Measurements from ENCODE around the gene PMPCA.

Gene PMPCA

DNA sequence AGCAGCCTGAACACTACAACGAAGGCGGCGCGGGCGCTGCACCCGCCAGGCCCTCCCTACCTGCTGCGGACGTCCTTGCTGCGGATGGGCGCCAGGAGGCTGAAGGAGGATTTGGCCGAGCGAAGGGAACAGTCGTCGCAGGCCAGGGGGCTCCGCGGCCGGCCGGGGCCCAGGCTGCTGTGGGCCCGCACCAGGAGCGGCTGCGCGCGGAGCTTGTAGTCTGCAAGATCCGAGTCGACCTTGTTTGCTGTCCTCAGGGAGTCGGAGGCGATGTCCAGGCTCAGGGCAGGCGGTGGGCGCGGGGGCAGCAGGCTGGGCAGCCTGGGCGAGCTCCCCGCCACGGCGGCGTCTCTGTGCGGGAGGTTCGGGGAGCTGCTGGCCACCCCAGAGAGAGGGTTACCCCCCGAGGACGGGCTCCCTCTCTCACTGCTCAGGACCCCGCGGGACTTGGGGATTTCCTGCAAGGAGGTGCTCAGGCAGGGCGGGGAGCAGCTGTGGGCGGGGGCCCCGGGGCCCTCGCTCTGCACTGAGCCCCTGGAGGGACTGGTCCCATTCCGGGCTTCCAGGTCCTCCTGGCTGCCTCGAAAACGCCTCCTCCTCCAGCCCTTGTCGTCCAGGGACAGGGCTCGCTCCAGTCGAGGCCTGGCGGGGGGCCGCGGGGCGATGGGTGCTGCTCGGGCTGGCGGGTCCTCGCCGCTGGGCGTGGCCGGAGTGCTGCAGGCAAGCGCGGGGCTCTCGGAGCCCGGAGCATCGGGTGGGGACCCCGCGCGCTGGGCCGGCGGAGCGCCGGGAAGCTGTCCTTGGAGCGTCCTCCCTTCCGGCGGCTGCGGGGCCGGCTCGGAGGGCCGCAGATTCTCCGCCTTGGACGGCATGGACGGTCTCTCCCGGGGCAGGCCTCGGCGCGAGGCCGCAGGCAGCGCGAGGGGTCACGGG, 28.4 kb downstream of the PMPCA start:
- DNase-seq, result peak; percentile 87

DNA sequence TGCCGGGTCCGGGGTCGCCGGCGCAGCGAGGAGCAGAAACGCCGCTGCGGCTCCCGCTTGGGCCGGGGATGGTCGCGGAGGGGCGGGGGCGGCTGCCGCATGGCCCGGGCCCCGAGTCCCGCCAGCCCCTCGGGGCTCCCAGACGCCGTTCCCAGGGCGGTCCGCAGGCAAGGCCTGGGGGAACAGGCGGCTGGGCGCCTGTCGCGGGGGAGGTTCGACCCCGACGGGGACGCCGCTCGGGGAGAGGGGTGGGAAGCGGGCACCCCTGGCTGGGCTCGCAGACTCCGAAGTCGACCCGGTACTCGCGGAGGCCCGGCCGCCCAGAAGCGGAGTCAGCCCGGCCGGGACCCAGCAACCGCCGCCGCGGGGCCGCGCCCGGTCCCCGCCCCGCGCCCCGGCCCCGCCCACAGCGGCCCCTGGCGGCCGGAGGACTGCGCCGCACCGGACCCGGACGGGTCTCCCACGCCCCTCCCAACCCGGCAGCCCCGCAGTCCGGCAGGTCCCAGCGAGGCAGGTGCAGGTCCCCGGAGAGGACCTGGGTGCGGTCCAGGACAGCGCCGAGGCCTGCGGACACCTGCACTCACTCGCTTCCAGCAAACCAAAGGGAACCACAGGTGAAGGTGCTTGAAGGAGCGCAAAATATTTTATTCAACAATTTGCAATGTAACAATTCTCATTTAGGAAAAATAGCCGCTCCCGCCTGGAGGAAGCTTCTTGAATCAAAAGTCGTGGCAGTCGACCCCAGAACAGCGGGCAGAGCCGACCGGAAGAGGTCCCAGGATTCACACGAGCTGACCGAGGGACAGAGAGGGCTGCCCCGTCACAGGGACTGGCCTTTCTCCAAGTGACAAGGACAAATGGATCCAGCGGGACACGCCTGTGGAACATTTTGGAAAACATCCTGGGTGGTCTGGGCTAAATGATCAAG, 29.3 kb downstream of the PMPCA start, which contains the start of gene INPP5E:
Gene INPP5E, minus strand, starts transcription at position 365 of the 928 bp plus-strand sequence. CDS start 426 bp downstream, outside the sequence.
- DNase-seq, result peak; percentile 94

DNA sequence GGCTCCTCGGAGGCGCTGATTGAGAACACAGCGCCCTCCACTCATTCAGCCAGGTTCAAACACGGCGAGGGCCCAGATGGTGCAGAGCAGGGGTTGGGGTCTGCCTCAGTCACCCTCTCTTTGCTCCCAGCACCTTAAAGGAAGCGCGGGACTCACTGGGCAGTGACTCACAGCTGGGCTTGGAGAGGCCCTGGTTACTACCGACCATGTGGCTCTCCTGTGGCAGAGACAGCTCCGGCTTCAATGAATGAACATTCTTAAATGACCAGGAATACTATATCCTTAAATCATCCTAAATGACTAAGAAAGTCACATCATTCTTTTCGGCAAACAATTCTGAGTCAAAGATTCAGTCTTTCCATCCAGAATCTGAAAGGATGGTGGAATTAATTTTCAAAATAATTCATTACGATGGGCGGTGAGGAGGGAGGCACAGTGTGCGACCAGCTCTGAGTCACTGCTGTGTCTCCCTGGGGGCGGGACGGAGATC, 30.8 kb downstream of the PMPCA start:
- DNase-seq, result no peak

DNA sequence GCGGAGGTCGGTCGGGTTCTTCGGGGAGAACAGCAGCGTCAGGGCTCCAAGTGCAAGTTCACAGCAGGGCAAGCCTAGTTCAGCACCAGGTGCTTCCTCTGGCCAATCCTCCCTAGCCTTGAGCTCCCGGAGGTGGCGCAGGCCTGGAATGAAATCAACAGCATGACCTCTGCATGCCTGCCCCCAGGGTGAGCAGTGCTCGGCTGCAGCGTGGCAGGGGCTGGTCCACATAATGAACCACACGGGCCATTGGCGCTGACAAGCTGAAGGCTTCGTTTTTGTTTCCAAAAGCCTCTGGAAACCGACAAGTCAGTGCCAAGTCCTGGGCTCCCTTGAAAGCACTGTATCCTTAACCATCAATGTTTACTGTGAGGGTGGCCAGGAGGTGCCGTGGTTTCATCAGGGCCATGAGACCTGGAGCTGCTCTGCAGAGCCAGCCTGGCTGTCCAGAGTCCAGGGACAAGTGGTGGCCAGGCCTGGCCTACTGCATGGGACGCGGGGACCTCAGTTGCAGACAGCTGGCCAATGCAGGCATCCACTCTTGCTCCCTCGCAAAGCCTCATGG, 31.3 kb downstream of the PMPCA start:
- DNase-seq, result no peak

DNA sequence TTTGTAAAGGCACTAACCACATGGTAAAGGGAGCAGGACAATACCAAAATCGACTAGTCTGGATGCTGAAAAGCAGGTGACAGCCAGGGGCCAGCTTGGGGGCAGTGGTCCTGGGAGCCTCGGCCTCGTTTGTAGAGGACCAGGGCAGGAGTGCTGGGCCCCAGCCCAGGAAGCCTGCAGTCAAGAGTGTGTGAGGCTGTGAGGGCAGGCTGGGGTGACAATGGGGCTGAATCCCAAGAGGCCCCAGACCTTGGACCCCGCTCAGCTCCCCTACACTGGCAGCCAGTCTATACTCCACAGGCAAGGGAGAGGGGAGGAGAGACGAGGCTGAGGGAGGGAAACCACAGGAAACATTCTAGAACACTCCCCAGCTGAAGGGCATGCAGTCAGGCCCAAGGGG, 31.8 kb downstream of the PMPCA start:
- DNase-seq, result no peak

DNA sequence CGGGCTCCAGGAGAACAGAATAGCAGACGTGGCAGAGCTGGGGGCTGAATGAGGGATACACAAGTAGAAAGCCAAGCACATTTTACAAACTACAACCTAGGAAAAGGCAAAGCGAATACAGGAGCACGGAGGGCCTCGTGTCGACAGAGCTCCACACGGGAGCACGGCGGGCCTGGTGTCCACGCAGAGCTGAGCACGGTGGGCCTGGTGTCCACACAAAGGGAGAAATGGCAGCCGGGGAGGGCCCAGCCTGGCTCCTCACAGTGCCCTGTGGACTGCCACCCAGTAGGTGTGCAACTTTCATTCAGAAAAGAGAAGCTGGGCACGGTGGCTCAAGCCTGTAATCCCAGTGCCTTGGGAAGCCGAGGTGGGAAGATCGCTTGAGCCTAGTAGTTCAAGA, 32.6 kb downstream of the PMPCA start:
- DNase-seq, result no peak

DNA sequence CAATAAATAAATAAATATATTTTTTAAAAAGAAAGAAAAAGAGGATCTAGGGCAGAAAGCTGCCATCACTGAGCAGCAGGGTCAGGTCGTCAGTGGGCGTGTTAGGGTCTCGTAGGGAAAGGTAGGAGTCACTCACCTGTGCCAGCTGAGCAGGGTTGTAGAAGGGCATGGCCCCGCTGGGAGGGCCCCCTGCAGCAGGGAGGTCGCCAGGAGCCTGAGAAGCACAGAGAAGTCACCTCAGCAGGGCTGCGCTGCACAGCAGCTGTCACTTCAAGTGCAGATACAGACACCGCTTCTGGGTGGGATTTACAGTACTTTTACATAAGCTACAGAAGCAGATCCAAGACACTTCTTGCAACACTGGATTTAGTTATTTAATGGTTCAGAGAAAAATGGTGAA, 33.2 kb downstream of the PMPCA start:
- DNase-seq, result no peak

DNA sequence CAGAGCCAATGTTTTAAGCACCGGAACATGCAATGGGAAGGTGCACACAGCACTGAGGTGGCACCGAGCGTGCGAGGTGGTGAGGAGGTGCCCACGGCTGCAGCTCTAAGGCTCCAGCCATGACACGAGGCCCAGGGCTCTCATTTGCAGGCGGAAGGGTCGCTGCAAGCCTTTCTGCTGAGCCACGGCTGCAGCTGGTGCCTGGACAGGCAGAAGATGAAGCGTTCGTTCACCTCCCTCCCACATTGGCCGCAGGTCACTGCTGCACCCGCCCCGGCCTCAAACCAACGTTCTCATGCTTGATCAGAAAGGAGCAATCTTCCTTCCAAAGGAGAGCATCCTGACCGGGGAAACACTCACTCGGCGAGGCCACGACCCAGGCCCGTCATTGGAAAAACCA, 33.6 kb downstream of the PMPCA start:
- DNase-seq, result no peak

DNA sequence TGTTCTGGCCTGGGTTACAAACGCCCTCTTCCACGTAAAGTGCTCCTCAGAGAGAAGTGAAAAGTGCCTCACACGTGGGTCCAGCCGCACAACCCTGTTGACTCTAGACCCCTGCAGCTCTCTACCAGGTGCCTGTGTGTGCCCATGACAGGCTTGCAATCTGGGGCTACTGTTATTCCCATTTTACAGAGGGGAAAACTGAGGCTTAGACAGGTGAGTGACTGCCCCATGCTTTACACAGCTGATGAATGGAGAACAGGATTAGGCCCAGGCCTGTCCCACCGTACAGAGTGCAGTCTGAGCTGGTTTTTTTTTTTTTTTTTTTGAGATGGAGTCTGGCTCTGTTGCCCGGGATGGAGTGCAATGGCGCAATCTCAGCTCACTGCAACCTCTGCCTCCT, 35.3 kb downstream of the PMPCA start:
- DNase-seq, result no peak

DNA sequence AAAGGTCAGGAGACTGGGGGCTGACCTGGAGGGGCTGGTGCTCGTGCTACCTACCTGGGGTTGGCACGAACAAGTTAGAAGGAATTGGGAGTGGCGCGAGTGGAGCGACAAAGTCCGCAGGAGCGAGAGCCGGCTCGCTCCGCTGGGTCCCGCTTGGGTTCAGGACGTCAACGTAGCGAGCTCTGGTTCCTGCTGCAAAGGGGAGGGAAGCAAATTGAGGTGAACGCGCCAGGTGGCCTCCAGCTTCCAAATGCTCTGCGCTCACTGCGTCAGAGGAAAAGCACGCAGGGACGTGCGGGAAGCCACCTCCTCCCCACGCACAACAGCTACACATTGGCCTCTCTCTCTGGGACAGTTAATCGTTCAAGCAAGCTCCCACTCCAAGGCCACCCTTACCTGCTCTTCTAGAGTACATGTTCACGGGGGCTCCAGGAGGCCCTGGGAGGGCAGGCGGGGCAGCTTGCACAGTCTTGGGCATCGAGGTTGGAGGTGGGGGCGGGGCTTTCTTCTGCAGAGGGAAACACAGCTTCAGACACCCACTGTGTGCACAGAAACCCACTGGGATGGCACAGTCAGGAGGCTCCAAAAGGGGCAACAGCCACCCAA, 36.8 kb downstream of the PMPCA start:
- no peak for DNase-seq

DNA sequence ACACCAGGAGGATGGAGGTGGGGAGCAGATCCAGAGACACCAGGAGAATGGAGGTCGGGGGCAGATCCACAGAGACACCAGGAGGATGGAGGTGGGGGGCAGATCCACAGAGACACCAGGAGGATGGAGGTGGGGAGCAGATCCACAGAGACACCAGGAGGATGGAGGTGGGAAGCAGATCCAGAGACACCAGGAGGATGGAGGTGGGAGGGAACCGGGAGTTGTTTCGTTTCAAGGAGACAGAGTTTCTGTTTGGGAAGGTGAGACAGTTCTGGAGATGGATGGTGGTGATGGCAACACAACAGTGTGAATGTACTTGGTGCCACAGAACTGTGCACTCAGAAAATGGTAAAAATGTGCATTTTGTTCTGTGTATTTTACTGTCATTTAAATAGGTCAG, 38.2 kb downstream of the PMPCA start:
- DNase-seq, result no peak

DNA sequence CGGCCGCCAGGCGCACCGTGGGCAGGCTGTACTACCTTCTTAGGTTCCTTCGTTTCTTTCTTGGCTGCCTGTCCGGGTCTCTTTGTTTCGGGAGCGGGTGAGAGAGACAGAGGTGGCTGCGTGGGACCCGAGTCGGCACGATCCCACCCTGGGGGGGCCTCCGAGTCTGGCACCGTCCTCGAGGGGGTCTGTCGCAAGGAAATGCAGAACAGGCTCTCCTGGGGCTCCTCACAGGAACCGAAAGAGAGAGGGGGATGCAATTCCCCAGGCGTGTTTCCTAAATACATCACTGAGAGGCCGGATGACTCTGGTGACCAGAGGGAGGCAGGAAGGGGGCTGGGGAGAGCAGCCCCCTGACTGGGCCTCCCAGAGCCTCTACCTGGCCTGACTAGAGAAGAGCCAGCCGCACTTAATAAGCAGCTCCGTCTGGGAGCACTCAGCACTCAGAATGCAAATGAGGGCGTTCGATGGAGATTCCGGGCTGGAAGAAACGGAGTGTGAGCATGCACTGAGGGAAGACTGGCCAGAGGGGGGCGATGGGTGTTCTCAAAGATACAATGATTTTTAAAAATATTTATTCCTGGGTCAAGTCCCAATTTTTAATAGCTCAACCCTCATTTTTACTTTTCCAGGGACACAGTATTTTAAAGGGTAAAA, 40.9 kb downstream of the PMPCA start:
- DNase-seq, result no peak

DNA sequence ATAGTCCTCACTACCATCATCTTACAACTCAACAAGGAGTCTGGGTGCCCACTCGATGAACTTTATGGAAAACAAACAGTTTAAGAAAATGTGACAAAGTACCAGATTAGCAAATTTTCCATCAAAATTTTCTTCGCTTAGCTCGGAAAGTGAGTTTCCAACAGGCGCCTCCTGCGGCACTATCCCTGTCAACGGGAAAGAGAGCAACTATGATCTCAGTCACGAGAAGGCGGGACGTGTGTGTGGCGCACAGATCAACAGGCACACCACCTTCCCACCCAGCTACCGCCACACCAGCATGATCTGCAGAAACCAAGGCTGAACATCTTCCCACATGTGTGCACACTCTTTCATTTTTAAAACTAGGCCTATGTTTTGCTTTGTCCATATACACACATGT, 42.9 kb downstream of the PMPCA start:
- DNase-seq, result no peak

DNA sequence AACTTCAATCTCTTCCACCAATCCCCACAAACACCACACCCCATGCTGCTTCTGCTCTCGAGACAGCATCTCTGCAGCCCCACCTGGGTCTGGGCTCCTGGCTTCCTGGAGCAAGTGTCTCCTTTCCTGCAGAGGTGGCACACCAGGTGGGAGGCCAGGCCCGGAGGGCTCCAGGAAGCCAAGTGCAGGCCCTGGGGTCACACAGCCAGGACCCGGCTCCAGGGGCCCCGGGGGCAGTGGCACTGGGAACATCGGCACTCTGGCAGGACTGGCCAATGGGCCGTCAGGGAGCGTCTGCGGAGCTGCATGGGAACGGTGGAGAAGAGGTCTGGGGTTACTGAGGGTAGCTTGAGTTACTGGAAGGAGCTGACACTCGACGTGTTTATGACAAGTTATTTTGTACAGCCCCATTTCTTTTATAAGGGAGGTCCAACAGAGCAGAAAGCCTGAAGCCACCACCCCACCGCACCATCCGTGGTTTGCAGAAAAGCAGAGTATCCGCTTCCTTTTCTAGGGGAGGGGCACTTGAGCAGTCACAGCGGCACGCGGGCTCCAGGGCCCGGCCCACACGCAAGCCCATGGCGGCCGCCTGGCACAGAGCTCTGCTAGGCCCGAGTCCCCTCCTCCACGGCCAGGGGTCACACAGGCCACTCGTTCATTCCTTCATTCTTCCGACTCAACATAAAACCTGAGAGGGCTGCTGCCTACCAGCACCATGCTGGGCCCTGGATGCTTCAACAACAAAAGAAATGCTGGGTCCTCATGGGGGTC, 43.8 kb downstream of the PMPCA start:
- no peak for DNase-seq

DNA sequence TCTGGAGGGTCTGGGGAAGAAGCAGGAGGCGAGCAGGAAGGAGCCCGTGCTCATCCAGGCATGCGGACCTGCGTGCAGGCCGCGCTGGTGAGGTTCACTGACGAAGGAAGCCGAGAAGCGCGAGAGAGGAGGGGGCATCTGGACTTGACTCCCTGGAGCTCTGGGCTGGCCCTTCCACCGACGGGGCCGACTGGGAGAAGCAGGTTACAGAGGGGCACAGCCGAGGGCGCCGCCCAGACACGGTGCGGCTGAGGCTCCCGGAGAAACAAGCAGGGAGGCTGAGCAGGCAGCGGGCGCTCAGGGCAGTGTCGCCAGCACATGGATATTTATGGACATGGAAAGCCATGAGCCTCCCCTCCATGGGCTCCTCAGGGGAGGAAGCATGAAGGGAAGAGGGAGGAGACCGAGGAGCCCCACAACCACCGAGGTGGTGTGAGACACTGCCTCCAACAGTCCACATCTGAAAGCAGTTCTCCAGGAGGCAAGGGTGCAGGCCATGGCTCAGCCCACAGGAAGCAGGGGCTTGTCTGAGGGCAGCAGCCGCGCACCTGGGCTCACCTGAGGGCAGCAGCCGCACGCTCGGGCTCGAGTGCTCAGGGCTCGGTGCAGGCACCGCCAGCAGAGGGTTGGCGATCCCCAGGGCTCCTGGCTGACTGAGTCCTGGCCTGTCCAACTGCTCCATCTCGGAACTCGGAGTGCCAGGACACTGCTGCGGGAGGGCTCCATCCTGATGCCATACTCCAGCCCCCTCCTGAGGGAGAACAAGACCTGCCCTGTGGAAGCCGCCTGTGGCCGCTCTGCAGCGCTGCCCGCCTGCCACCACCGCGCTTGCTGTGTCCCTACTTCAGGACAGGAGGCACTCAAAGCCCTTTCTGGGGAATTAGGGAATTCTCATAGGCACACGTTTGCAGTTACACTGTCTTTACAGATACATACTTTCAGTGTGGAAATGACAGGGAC, 44.9 kb downstream of the PMPCA start:
- DNase-seq, result no peak

DNA sequence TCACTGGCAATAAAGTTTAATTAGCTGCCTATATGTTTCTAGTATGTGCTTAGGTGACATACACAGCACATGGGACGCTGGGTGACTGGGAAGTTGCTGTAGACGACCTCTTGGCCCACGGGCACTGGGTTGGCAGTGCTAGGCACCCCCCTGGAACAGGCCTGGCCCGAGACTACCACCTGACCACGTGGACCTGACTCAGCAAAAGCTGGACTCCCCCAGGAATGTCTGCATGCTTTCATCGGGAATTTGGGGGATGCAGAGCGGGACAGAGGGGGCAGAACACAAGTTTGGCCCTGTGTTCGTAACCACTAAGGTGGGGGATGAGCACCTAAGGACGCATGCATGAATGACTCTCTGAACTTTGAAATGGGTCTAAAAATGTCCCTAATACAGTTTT, 45.8 kb downstream of the PMPCA start:
- DNase-seq, result no peak

DNA sequence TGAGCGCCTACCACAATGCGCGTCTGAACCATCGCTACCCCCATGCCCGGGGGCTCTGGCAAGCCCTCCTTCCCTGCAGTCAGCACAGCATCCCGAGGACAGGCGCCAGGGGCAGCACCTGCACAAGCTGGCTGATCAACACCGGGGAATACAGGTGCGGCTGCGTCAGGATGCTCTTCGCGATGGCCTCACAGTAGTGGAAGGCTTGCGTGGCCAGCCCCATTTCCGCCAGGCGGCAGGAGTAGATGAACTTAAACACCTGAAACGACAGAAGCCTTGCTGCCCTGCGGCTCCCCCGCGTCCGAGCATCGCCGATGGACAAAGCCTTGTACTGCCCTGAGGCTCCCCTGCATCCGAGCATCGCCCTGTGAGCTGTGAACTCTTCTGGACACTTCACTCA, 46.9 kb downstream of the PMPCA start:
- no peak for DNase-seq

DNA sequence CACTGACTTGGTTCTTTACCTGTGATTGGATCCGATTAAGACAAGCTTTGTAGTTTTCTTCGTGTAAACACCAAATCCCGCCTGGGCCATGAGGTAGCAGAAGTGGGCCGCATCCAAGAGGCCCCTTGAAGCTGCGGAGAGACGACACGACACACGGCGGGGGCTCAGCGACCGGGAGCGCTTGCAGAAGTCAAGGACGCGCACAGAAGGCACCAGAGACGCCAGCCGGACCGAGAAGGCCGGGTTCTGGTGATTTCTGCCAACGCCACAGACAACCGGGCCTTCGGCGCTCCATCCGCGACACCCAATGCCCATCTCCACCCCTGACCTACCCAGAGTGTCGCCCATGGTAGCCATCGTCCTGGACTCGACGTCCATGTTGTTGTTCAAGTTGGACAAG, 49.0 kb downstream of the PMPCA start:
- no peak for DNase-seq

DNA sequence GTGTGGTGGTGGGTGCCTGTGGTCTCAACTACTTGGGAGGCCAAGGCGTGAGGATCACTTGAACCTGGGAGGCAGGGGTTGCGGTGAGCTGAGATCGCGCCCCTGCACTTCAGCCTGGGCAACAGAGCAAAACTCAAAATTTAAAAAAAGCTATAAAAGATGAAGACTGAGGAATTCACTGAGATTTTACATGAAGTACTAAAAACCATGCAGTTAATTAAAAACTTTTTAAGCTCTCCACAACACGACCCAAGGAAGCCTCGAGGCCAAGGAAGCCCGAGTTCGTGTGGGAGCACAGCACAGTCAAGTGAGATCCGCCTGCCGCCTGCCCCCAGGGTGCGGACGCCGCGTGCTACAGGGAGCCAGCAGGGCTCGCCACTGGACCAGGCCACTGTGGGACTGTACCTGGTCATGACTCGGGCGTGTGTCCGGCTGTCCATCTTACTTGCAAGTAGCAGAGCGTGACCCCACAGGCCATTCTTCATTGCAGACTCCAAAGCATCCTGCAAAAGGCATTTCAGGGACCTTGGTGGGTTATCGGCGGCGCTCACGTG, 50.4 kb downstream of the PMPCA start:
- DNase-seq, result no peak

DNA sequence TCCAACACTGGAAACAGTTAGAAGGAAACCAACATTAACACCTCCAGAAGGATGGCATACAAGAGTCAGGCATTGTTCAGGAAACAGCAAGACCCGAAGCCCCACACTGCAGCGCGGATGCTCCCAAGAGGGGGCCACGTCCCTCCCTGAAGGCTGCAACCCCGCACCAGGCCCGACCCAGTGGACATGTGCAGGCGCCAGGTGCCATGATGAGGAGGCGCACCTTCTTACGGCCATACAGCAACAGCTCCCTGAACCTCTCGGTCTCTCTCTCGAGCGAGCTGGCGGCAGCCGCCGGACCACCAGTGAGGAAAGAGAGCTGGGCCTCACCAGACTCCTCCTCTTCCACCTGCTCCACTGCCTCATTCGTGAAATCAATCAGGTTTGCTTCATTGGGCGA, 52.2 kb downstream of the PMPCA start:
- no peak for DNase-seq
